ENCODE data around the gene PPM1B.
A peak's percentile ranks its signal among the peaks of the same experiment; 100 is the strongest.

The PPM1B gene

DNA sequence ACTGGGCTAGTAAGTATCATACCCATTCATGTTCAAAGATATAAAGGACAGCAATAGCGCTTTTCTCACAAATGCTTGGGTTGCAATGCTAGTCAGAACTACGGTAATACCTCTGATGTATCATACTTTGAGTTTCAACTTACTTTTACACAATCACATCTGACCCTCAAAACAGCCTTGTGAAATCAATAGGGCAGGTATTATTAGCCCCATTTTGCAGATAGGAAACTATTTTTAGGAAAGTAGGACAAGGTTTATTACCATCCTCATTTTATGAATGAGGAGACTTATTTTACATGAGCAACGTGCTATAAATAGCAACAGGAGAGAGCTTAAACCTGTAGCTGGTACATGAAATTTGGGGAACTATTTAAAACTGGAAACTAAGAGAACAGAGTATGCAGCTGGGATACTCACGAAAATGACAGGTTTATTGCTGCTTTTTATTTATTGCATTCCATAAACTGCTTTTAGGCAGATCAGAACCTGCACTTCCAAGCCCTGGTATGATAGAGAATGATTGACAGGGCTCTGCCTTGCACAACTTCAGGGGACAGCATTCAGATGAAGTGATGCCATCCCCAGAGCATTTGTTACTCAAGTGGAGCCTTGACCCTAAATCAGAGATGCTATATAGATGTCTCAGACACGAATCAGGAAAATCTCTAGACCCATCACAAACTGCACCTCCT lies 42.4 kb upstream of the PPM1B start:
- Histone ChIP-seq H3K36me3 (ENCODE audit: control insufficient read depth in 2 of 2, insufficient read depth in 1 of 2, low read length in 2 of 2) (no peaks in the 10 kb centered on the region), H3K4me3 (ENCODE audit: low read depth, low read length) (no peak overlapping the region), H3K4me1 (ENCODE audit: control insufficient read depth, insufficient read depth, low read length) (no peaks in the 10 kb centered on the region), H3K9me3 (ENCODE audit: control insufficient read depth, insufficient read depth, low read depth, low read length) (no peaks in the 10 kb centered on the region), H3K27ac (ENCODE audit: extremely low read depth, low read depth, low read length) (no peak overlapping the region)
- CTCF ChIA-PET, result no interaction called here
- TF ChIP-seq, protein P1, sequence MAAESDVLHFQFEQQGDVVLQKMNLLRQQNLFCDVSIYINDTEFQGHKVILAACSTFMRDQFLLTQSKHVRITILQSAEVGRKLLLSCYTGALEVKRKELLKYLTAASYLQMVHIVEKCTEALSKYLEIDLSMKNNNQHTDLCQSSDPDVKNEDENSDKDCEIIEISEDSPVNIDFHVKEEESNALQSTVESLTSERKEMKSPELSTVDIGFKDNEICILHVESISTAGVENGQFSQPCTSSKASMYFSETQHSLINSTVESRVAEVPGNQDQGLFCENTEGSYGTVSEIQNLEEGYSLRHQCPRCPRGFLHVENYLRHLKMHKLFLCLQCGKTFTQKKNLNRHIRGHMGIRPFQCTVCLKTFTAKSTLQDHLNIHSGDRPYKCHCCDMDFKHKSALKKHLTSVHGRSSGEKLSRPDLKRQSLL (tag by site-specific recombination; IDR thresholded peaks at IDR 0.05), result 0 out of 2 replicates have a peak, but pooled peaks have one; percentile 8
- TF ChIP-seq ZNF792 (tag by site-specific recombination; IDR thresholded peaks at IDR 0.05), result no peak
- TF ChIP-seq SCRT1 (tag by site-specific recombination; IDR thresholded peaks at IDR 0.05; ENCODE audit: borderline replicate concordance), result peak; percentile 32; the same call in 1 of the 2 replicates
- peak; percentile 25 for TF ChIP-seq SETDB1 (IDR thresholded peaks at IDR 0.05; ENCODE audit: insufficient read length, low read length)
- peak; percentile 89 for TF ChIP-seq SCRT2 (tag by site-specific recombination; IDR thresholded peaks at IDR 0.05)
- TF ChIP-seq, protein P2, sequence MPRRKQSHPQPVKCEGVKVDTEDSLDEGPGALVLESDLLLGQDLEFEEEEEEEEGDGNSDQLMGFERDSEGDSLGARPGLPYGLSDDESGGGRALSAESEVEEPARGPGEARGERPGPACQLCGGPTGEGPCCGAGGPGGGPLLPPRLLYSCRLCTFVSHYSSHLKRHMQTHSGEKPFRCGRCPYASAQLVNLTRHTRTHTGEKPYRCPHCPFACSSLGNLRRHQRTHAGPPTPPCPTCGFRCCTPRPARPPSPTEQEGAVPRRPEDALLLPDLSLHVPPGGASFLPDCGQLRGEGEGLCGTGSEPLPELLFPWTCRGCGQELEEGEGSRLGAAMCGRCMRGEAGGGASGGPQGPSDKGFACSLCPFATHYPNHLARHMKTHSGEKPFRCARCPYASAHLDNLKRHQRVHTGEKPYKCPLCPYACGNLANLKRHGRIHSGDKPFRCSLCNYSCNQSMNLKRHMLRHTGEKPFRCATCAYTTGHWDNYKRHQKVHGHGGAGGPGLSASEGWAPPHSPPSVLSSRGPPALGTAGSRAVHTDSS (tag by site-specific recombination; IDR thresholded peaks at IDR 0.05), result no peak
- 0 out of 2 replicates have a peak, but pooled peaks have one; percentile 19 for TF ChIP-seq SP7 (tag by site-specific recombination; IDR thresholded peaks at IDR 0.05)
- TF ChIP-seq ZSCAN5A (tag by site-specific recombination; IDR thresholded peaks at IDR 0.05), result no peak
- POLR2A ChIA-PET, result no interaction called here

DNA sequence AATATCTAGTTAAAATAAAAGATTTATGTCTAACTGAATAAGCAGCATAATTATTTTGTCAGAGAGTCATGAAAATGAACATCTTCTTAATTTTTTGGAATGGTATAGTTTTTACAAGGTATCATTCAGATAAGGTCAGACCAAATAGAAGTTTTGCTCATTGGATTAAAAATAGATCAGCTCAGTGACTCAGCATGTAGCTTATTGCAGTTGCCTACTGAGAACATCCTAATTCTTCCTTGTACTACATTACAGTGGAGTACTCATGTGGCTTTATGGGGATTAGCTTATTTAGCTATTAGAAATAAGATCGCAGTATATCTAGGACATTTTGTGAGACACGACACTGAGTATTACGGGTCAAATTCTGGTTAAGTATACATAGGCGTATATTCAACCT lies 38.2 kb upstream of the PPM1B start:
- H3K4me1 ChIP-seq (ENCODE audit: control insufficient read depth, insufficient read depth, low read length), result no peaks in the 10 kb centered on the region
- H3K36me3 ChIP-seq (ENCODE audit: control insufficient read depth in 2 of 2, insufficient read depth in 1 of 2, low read length in 2 of 2), result no peaks in the 10 kb centered on the region
- H3K4me3 ChIP-seq (ENCODE audit: low read depth, low read length), result no peak overlapping the region
- CTCF ChIA-PET, result interaction anchor here (0.6 kb wide), 1 partner anchor 801 kb away, joined by 3 read pairs; no protein-coding TSS in a partner anchor
- TF ChIP-seq ZNF169 (tag by site-specific recombination; IDR thresholded peaks at IDR 0.05) (no peak), ZBTB21 (tag by site-specific recombination; IDR thresholded peaks at IDR 0.05) (no peak), ZNF621 (tag by site-specific recombination; IDR thresholded peaks at IDR 0.05) (no peak), ZNF776 (tag by site-specific recombination; IDR thresholded peaks at IDR 0.05; ENCODE audit: borderline replicate concordance) (no peak), TCF7L2 (IDR thresholded peaks at IDR 0.05; ENCODE audit: borderline replicate concordance, low read depth, low read length) (no peak), ZNF211 (tag by site-specific recombination; IDR thresholded peaks at IDR 0.05; ENCODE audit: low read depth) (no peak), ZNF214 (tag by site-specific recombination; IDR thresholded peaks at IDR 0.05; ENCODE audit: borderline replicate concordance) (no peak), ZBTB49 (tag by site-specific recombination; IDR thresholded peaks at IDR 0.05; ENCODE audit: low read depth) (no peak), ZNF521 (tag by site-specific recombination; IDR thresholded peaks at IDR 0.05) (no peak), ZNF501 (tag by site-specific recombination; IDR thresholded peaks at IDR 0.05) (no peak)
- TF ChIP-seq, protein P3, sequence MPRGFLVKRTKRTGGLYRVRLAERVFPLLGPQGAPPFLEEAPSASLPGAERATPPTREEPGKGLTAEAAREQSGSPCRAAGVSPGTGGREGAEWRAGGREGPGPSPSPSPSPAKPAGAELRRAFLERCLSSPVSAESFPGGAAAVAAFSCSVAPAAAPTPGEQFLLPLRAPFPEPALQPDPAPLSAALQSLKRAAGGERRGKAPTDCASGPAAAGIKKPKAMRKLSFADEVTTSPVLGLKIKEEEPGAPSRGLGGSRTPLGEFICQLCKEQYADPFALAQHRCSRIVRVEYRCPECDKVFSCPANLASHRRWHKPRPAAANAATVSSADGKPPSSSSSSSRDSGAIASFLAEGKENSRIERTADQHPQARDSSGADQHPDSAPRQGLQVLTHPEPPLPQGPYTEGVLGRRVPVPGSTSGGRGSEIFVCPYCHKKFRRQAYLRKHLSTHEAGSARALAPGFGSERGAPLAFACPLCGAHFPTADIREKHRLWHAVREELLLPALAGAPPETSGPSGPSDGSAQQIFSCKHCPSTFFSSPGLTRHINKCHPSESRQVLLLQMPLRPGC (tag by site-specific recombination; IDR thresholded peaks at IDR 0.05), result no peak
- TF ChIP-seq, protein P4, sequence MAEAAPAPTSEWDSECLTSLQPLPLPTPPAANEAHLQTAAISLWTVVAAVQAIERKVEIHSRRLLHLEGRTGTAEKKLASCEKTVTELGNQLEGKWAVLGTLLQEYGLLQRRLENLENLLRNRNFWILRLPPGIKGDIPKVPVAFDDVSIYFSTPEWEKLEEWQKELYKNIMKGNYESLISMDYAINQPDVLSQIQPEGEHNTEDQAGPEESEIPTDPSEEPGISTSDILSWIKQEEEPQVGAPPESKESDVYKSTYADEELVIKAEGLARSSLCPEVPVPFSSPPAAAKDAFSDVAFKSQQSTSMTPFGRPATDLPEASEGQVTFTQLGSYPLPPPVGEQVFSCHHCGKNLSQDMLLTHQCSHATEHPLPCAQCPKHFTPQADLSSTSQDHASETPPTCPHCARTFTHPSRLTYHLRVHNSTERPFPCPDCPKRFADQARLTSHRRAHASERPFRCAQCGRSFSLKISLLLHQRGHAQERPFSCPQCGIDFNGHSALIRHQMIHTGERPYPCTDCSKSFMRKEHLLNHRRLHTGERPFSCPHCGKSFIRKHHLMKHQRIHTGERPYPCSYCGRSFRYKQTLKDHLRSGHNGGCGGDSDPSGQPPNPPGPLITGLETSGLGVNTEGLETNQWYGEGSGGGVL (tag by site-specific recombination; IDR thresholded peaks at IDR 0.05), result no peak
- no peaks in the 10 kb centered on the region for H3K9me3 ChIP-seq (ENCODE audit: control insufficient read depth, insufficient read depth, low read depth, low read length)
- POLR2A ChIA-PET, result interaction anchor here (1.1 kb wide), 1 partner anchor 38 kb away, joined by 3 read pairs; the partner anchor contains the start of gene PPM1B
- no peak overlapping the region for H3K27ac ChIP-seq (ENCODE audit: extremely low read depth, low read depth, low read length)
